Neuronal stem cell (in vitro differentiated cells): ENCODE results near the gene DBX1.

Experiments
- DNase-seq: peaks from one replicate; pipeline ENCODE4 v3.0.0-alpha.2; 2013; ENCODE audit warnings: low spot score
- H2AFZ ChIP-seq: one replicate; pipeline ENCODE4 v1.6.1; 2013; ENCODE audit warnings: mild to moderate bottlenecking, low read length, inconsistent platforms
- H2AK5ac ChIP-seq: 2 replicates; pipeline ENCODE4 v1.6.1; 2013; ENCODE audit warnings: low read depth, mild to moderate bottlenecking, inconsistent platforms, low read length, moderate library complexity, mixed read lengths
- H2BK120ac ChIP-seq: 2 replicates; pipeline ENCODE4 v1.6.1; 2013; ENCODE audit warnings: low read depth, mild to moderate bottlenecking, inconsistent platforms, low read length, moderate library complexity, mixed read lengths
- H2BK12ac ChIP-seq: one replicate; pipeline ENCODE4 v1.6.1; 2013; ENCODE audit warnings: low read length, inconsistent platforms
- H2BK15ac ChIP-seq: 2 replicates; pipeline ENCODE4 v1.6.1; 2013; ENCODE audit warnings: mild to moderate bottlenecking, low read length, inconsistent platforms, mixed read lengths
- H2BK5ac ChIP-seq: one replicate; pipeline ENCODE4 v1.6.1; 2013; ENCODE audit warnings: inconsistent platforms, mild to moderate bottlenecking, low read length, moderate library complexity
- H3K14ac ChIP-seq: one replicate; pipeline ENCODE4 v1.6.1; 2013; ENCODE audit warnings: low read length, inconsistent platforms
- H3K18ac ChIP-seq: 2 replicates; pipeline ENCODE4 v1.6.1; 2013; ENCODE audit warnings: low read length, inconsistent platforms
- H3K23ac ChIP-seq: 2 replicates; pipeline ENCODE4 v1.6.1; 2013; ENCODE audit warnings: low read depth, mild to moderate bottlenecking, mixed read lengths, low read length, inconsistent platforms; ENCODE audit not compliant: poor library complexity
- H3K27ac ChIP-seq: replicated peaks from 3 replicates; pipeline ENCODE4 v1.5.1; 2013; ENCODE audit warnings: low read length, inconsistent platforms
- H3K27me3 ChIP-seq, 3 experiments: 2 replicates each; pipeline ENCODE4 v1.6.1; 2013; ENCODE audit warnings: low read length in 3 of 3, mild to moderate bottlenecking in 2 of 3, inconsistent platforms in 1 of 3, low read depth in 1 of 3, mixed read lengths in 1 of 3, moderate library complexity in 1 of 3; ENCODE audit not compliant: control insufficient read depth in 3 of 3, insufficient read depth in 3 of 3
- H3K36me3 ChIP-seq, 2 donors: replicated peaks in 1 of 2; 2 replicates each; pipeline ENCODE4 v1.6.1; 2013; ENCODE audit warnings: low read length in 2 of 2; ENCODE audit not compliant: control insufficient read depth in 2 of 2, insufficient read depth in 2 of 2
- H3K4ac ChIP-seq: 2 replicates; pipeline ENCODE4 v1.6.1; 2013; ENCODE audit warnings: inconsistent platforms, mild to moderate bottlenecking, low read length, moderate library complexity
- H3K4me1 ChIP-seq, 2 donors: 1 replicate in 1 of 2; 2 replicates in 1 of 2; pipeline ENCODE4 v1.6.1; 2013; ENCODE audit warnings: low read length in 2 of 2, low read depth in 1 of 2; ENCODE audit not compliant: control insufficient read depth in 2 of 2, insufficient read depth in 1 of 2
- H3K4me2 ChIP-seq: one replicate; pipeline ENCODE4 v1.6.1; 2013; ENCODE audit warnings: mild to moderate bottlenecking, low read length, inconsistent platforms; ENCODE audit not compliant: insufficient read depth, poor library complexity, severe bottlenecking
- H3K4me3 ChIP-seq, 2 donors: 2 replicates each; pipeline ENCODE4 v1.5.1; 2013; ENCODE audit warnings: low read length in 2 of 2, mild to moderate bottlenecking in 2 of 2, inconsistent platforms in 1 of 2, moderate library complexity in 1 of 2
- H3K79me1 ChIP-seq: one replicate; pipeline ENCODE4 v1.6.1; 2013; ENCODE audit warnings: low read depth, mild to moderate bottlenecking, inconsistent platforms, low read length, moderate library complexity
- H3K9ac ChIP-seq: one replicate; pipeline ENCODE4 v1.6.1; 2013; ENCODE audit warnings: mild to moderate bottlenecking, low read depth, low read length, inconsistent platforms; ENCODE audit not compliant: poor library complexity
- H3K9me3 ChIP-seq, 2 donors: replicated peaks in 1 of 2; 2 replicates each; pipeline versions ENCODE3 to v1.6.1; 2013; ENCODE audit warnings: low read length in 2 of 2, mild to moderate bottlenecking in 2 of 2, inconsistent platforms in 1 of 2, low read depth in 1 of 2, mixed read lengths in 1 of 2, moderate library complexity in 1 of 2; ENCODE audit not compliant: control insufficient read depth in 2 of 2, insufficient read depth in 1 of 2
- H4K8ac ChIP-seq: one replicate; pipeline ENCODE4 v1.6.1; 2013; ENCODE audit warnings: low read depth, mild to moderate bottlenecking, inconsistent platforms, low read length, moderate library complexity
- H4K91ac ChIP-seq: one replicate; pipeline ENCODE4 v1.6.1; 2013; ENCODE audit warnings: low read length, low read depth, mild to moderate bottlenecking, inconsistent platforms; ENCODE audit not compliant: poor library complexity
- WGBS, 2 donors: extraction: QIAGEN DNeasy Blood & Tissue Kit; methylation state at CpG; one replicate each; pipeline ENCODE4 v1.1.7; 2013; ENCODE audit warnings: missing lambda C conversion rate in 2 of 2, mixed read lengths in 1 of 2; ENCODE audit not compliant: insufficient read length in 2 of 2, insufficient replicate concordance in 1 of 2; ENCODE audit errors: extremely low coverage in 2 of 2; 5-methylcytosine and 5-hydroxymethylcytosine counted together

DBX1 gene

GRCh38 chr11:20157728-20158127 is 2.5 kb downstream of the DBX1 start:
- DNase-seq: peak; percentile 65
- Histone ChIP-seq H3K27ac (no peak overlapping the region), H2BK15ac (no peak overlapping the region), H3K27me3 (peaks cover 17 to 100% (median 39%) of the 10 kb centered on the region in 3 experiments), H3K14ac (no peak overlapping the region), H4K91ac (no peak overlapping the region), H3K23ac (no peak overlapping the region), H2BK5ac (no peak overlapping the region), H3K4me2 (peak overlapping the region; percentile 21), H3K9ac (no peak overlapping the region), H3K9me3 (no peaks in the 10 kb centered on the region), H3K79me1 (no peaks in the 10 kb centered on the region), H4K8ac (no peak overlapping the region), H2AK5ac (no peak overlapping the region), H3K4me1 (peaks cover 0 to 37% of the 10 kb centered on the region in 2 donors), H2BK120ac (no peak overlapping the region), H3K4ac (no peak overlapping the region), H2AFZ (no peak overlapping the region), H2BK12ac (no peak overlapping the region), H3K18ac (no peak overlapping the region), H3K4me3 (no peak overlapping the region), H3K36me3 (no peaks in the 10 kb centered on the region)
- no CpG with 5 or more reads among the region's 9 CpGs for WGBS, 2 donors

GRCh38 chr11:20156876-20157613 is 3.2 kb downstream of the DBX1 start:
- no CpG with 5 or more reads among the region's 45 CpGs for WGBS, 2 donors
- Histone ChIP-seq H3K36me3 (no peaks in the 10 kb centered on the region), H3K27ac (peak overlapping the region; percentile 34), H2BK120ac (no peak overlapping the region), H3K4me3 (peak overlapping the region in 1 of 2 donors; percentile 80), H2AK5ac (peak overlapping the region; percentile 47), H3K4ac (no peak overlapping the region), H3K4me1 (peaks cover 0 to 32% of the 10 kb centered on the region in 2 donors), H3K9ac (peak overlapping the region; percentile 9), H3K27me3 (peaks cover 15 to 97% (median 32%) of the 10 kb centered on the region in 3 experiments), H4K8ac (no peak overlapping the region), H4K91ac (no peak overlapping the region), H3K18ac (peak overlapping the region; percentile 95), H2BK12ac (no peak overlapping the region), H2AFZ (peak overlapping the region; percentile 64), H2BK5ac (no peak overlapping the region), H2BK15ac (peak overlapping the region; percentile 80), H3K79me1 (no peaks in the 10 kb centered on the region), H3K14ac (no peak overlapping the region), H3K23ac (no peak overlapping the region), H3K9me3 (no peaks in the 10 kb centered on the region), H3K4me2 (peak overlapping the region; percentile 70)
- peak; percentile 73 for DNase-seq

- H2AK5ac ChIP-seq: peak overlapping the region; percentile 47
- peaks cover 0 to 28% of the 10 kb centered on the region in 2 donors for H3K4me1 ChIP-seq
- no peak overlapping the region for H2BK5ac ChIP-seq
- peak overlapping the region; percentile 14 for H2BK12ac ChIP-seq
- peaks cover 9 to 94% (median 25%) of the 10 kb centered on the region in 3 experiments for H3K27me3 ChIP-seq
- H3K79me1 ChIP-seq: no peaks in the 10 kb centered on the region
- H4K91ac ChIP-seq: no peak overlapping the region
- peak overlapping the region; percentile 64 for H2AFZ ChIP-seq
- H3K27ac ChIP-seq: no peak overlapping the region
- H3K4me2 ChIP-seq: peak overlapping the region; percentile 70
- no peaks in the 10 kb centered on the region for H3K9me3 ChIP-seq
- H3K23ac ChIP-seq: peak overlapping the region; percentile 62
- no peaks in the 10 kb centered on the region for H3K36me3 ChIP-seq
- peak overlapping the region in 1 of 2 donors; percentile 80 for H3K4me3 ChIP-seq
- no peak overlapping the region for H3K14ac ChIP-seq
- DNase-seq: no peak
- H2BK120ac ChIP-seq: peak overlapping the region; percentile 88
- H2BK15ac ChIP-seq: peak overlapping the region; percentile 80
- no peak overlapping the region for H3K4ac ChIP-seq
- peak overlapping the region; percentile 80 for H3K9ac ChIP-seq
- no peak overlapping the region for H4K8ac ChIP-seq
- peak overlapping the region; percentile 88 for H3K18ac ChIP-seq
- WGBS, 2 donors: no CpG with 5 or more reads among the region's 51 CpGs
These were observed 3.9 kb downstream of the DBX1 start for GRCh38 chr11:20156280-20156875.

DNA sequence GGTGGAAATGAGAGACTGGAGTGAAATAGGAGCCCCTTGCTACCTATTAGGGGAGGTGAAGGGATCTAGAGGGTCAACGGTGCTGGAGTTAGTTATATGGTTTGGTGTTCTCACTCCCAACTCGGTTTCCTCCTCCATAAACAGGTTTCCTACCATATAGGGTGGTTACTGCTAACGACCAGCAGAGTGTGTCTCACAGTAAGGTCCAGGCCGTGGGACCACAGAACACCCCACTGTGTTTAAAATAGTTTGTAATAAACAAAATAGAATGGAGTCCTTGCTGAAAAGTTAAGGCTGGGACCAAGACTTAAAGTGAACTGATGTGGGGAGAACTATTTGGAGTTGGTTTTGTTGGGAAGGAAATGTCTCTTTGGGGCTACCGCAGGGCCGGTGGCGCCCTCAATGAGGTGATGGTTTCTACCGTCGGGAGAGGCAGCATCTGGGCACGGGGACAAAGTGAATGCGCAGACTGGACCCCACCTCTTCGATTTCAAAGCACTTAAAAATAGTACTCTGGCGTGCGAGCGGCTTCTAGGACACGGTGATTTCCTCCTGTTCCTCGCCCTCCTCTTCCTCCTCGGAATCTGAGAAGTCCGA is 4.5 kb downstream of the DBX1 start:
- H2BK12ac ChIP-seq: peak overlapping the region; percentile 14
- peaks cover 0 to 23% of the 10 kb centered on the region in 2 donors for H3K4me1 ChIP-seq
- H2BK15ac ChIP-seq: peak overlapping the region; percentile 80
- H2AFZ ChIP-seq: peak overlapping the region; percentile 64
- H3K9ac ChIP-seq: peak overlapping the region; percentile 80
- H3K9me3 ChIP-seq: no peaks in the 10 kb centered on the region
- H2BK120ac ChIP-seq: peak overlapping the region; percentile 88
- no peak overlapping the region for H4K91ac ChIP-seq
- H4K8ac ChIP-seq: no peak overlapping the region
- H3K4me3 ChIP-seq: peak overlapping the region in 1 of 2 donors; percentile 80
- no peak overlapping the region for H3K27ac ChIP-seq
- no peak overlapping the region for H3K4ac ChIP-seq
- WGBS, 2 donors: no CpG with 5 or more reads among the region's 19 CpGs
- DNase-seq: no peak
- no peaks in the 10 kb centered on the region for H3K36me3 ChIP-seq
- peak overlapping the region; percentile 88 for H3K18ac ChIP-seq
- peak overlapping the region; percentile 70 for H3K4me2 ChIP-seq
- peaks cover 7 to 89% (median 19%) of the 10 kb centered on the region in 3 experiments for H3K27me3 ChIP-seq
- H3K79me1 ChIP-seq: no peaks in the 10 kb centered on the region
- H3K14ac ChIP-seq: no peak overlapping the region
- peak overlapping the region; percentile 62 for H3K23ac ChIP-seq
- H2BK5ac ChIP-seq: no peak overlapping the region
- no peak overlapping the region for H2AK5ac ChIP-seq
